GM23248 (cell line): ENCODE measurements around the gene WIPI1. TPM values are rescaled to one million over a fixed set of nuclear protein-coding genes. Genes with fewer than 3 reads are reported as not detected.
A peak's percentile ranks its signal among the peaks of the same experiment; 100 is the strongest.

ENCODE experiments used
- DNase-seq: peaks from one replicate; pipeline ENCODE4 v3.0.0-alpha.2; 2015
- H2AFZ ChIP-seq: fragments of 200-600 bp; sonication (generic); 2 replicates; pipeline ENCODE4 v1.6.1; 2016; ENCODE audit warnings: antibody characterized with exemption
- H3F3A ChIP-seq: fragments of 200-600 bp; sonication (generic); 2 replicates; pipeline ENCODE4 v1.6.1; 2016; ENCODE audit warnings: mild to moderate bottlenecking, antibody characterized with exemption, mixed run types; ENCODE audit not compliant: insufficient read depth
- H3K27ac ChIP-seq: fragments of 200-600 bp; sonication (generic); 2 replicates; pipeline ENCODE4 v1.5.1; 2016; ENCODE audit warnings: mild to moderate bottlenecking
- H3K27me3 ChIP-seq: fragments of 200-600 bp; sonication (generic); replicated peaks from 2 replicates; pipeline ENCODE4 v1.6.1; 2016; ENCODE audit warnings: mild to moderate bottlenecking; ENCODE audit not compliant: insufficient read depth
- H3K36me3 ChIP-seq: fragments of 200-600 bp; sonication (generic); 2 replicates; pipeline ENCODE4 v1.6.1; 2016; ENCODE audit warnings: low read depth, mild to moderate bottlenecking
- H3K4me1 ChIP-seq: fragments of 200-600 bp; sonication (generic); 2 replicates; pipeline ENCODE4 v1.6.1; 2016; ENCODE audit warnings: mild to moderate bottlenecking; ENCODE audit not compliant: insufficient read depth
- H3K4me2 ChIP-seq: fragments of 200-600 bp; sonication (generic); one replicate; pipeline ENCODE4 v1.6.1; 2016; ENCODE audit warnings: mild to moderate bottlenecking; ENCODE audit not compliant: unreplicated experiment
- H3K4me3 ChIP-seq: fragments of 200-600 bp; sonication (generic); 2 replicates; pipeline ENCODE4 v1.5.1; 2016; ENCODE audit warnings: mild to moderate bottlenecking
- H3K79me2 ChIP-seq: fragments of 200-600 bp; sonication (generic); 2 replicates; pipeline ENCODE4 v1.6.1; 2016; ENCODE audit warnings: mild to moderate bottlenecking; ENCODE audit not compliant: insufficient read depth
- H3K9ac ChIP-seq: fragments of 200-600 bp; sonication (generic); 2 replicates; pipeline ENCODE4 v1.6.1; 2016; ENCODE audit warnings: mild to moderate bottlenecking
- H3K9me2 ChIP-seq: fragments of 200-600 bp; sonication (generic); 2 replicates; pipeline ENCODE4 v1.6.1; 2016; ENCODE audit warnings: mixed run types, mild to moderate bottlenecking, moderate library complexity; ENCODE audit not compliant: insufficient read depth
- H3K9me3 ChIP-seq: fragments of 200-600 bp; sonication (generic); one replicate; pipeline ENCODE4 v1.6.1; 2017; ENCODE audit warnings: low read depth
- H4K20me1 ChIP-seq: fragments of 200-600 bp; sonication (generic); 2 replicates; pipeline ENCODE4 v1.6.0; 2016; ENCODE audit not compliant: insufficient read depth
- EZH2 ChIP-seq: fragments of 200-600 bp; sonication (generic); IDR thresholded peaks from 2 replicates; pipeline ENCODE4 v1.6.1; 2018; ENCODE audit warnings: antibody characterized with exemption, mild to moderate bottlenecking; ENCODE audit not compliant: insufficient read depth, poor library complexity, severe bottlenecking
- EZH2phosphoT487 ChIP-seq: fragments of 200-600 bp; sonication (generic); IDR thresholded peaks from 2 replicates; pipeline ENCODE4 v1.6.1; 2018; ENCODE audit warnings: antibody characterized with exemption, moderate library complexity, mild to moderate bottlenecking, low read depth; ENCODE audit not compliant: insufficient read depth
- WGBS, 2 experiments: methylation state at CpG; one replicate each; pipeline ENCODE4 v1.1.6; 2015 to 2017; ENCODE audit warnings: low lambda C conversion rate in 2 of 2, low coverage in 1 of 2; ENCODE audit errors: missing lambda C conversion rate in 2 of 2; 5-methylcytosine and 5-hydroxymethylcytosine counted together
- in situ Hi-C: fragments of 300-500 bp; cut with MboI; formaldehyde crosslinking; loops from 2 replicates; pipeline ENCODE4 v1.15.0; 2020
- polyA plus RNA-seq: library from polyadenylated mRNA; unstranded; fragments of >200 nt; fragmentation: Nextera tagmentation; extraction: Ambion mirVana; gene quantifications from 2 replicates; pipeline ENCODE4 v1.2.1, GENCODE V29; 2016
- total RNA-seq: library from RNA; depleted of rRNA; stranded (reverse); fragments of >200 nt; shearing (Covaris generic); gene quantifications from 2 replicates; pipeline ENCODE4 v1.2.3, GENCODE V29; 2014

Gene WIPI1
- total and polyA plus RNA-seq, 2 experiments from 2014 or later: 82.0 to 99.1 TPM

GRCh38 chr17:68435876-68436842 lies 21.1 kb downstream of the WIPI1 start:
- H3K9ac ChIP-seq: peak overlapping the region; percentile 64
- H3K9me2 ChIP-seq: no peaks in the 10 kb centered on the region
- WGBS, 2 experiments: 38 to 44% methylated on average over 20 of the region's 20 CpGs
- H3K79me2 ChIP-seq: no peaks in the 10 kb centered on the region
- H3K4me2 ChIP-seq: no peak overlapping the region
- H3K36me3 ChIP-seq: peaks cover 41% of the 10 kb centered on the region
- H3K4me1 ChIP-seq: peaks cover 13% of the 10 kb centered on the region
- no peaks in the 10 kb centered on the region for H3K9me3 ChIP-seq
- no peak overlapping the region for H2AFZ ChIP-seq
- H4K20me1 ChIP-seq: no peaks in the 10 kb centered on the region
- in situ Hi-C loops: no loop called here
- H3F3A ChIP-seq: peaks cover 23% of the 10 kb centered on the region; the same call in 1 of the 2 replicates
- H3K4me3 ChIP-seq: no peak overlapping the region
- DNase-seq: peak; percentile 92
- no peaks in the 10 kb centered on the region for H3K27me3 ChIP-seq
- H3K27ac ChIP-seq: peak overlapping the region; percentile 80
- TF ChIP-seq EZH2phosphoT487 (no peak), EZH2 (no peak)

GRCh38 chr17:68435361-68435760 lies 21.9 kb downstream of the WIPI1 start:
- H3K4me1 ChIP-seq: peaks cover 13% of the 10 kb centered on the region
- no peaks in the 10 kb centered on the region for H4K20me1 ChIP-seq
- DNase-seq: no peak
- no peak overlapping the region for H3K4me3 ChIP-seq
- TF ChIP-seq EZH2phosphoT487 (no peak), EZH2 (no peak)
- no peak overlapping the region for H3K4me2 ChIP-seq
- no peak overlapping the region for H2AFZ ChIP-seq
- H3K27me3 ChIP-seq: no peaks in the 10 kb centered on the region
- peaks cover 41% of the 10 kb centered on the region for H3K36me3 ChIP-seq
- H3K27ac ChIP-seq: no peak overlapping the region
- WGBS, 2 experiments: 91 to 92% methylated on average over 6 of the region's 6 CpGs
- H3K9ac ChIP-seq: no peak overlapping the region
- H3K79me2 ChIP-seq: no peaks in the 10 kb centered on the region
- H3F3A ChIP-seq: peaks cover 17% of the 10 kb centered on the region; the same call in 1 of the 2 replicates
- no peaks in the 10 kb centered on the region for H3K9me2 ChIP-seq
- H3K9me3 ChIP-seq: no peaks in the 10 kb centered on the region
- in situ Hi-C loops: no loop called here

- Histone ChIP-seq H3K4me1 (peaks cover 13% of the 10 kb centered on the region), H3K9ac (no peak overlapping the region), H3K4me2 (no peak overlapping the region), H3F3A (peaks cover 8% of the 10 kb centered on the region; the same call in 1 of the 2 replicates), H3K79me2 (no peaks in the 10 kb centered on the region), H3K9me3 (no peaks in the 10 kb centered on the region), H3K27ac (no peak overlapping the region), H3K4me3 (no peak overlapping the region), H4K20me1 (no peaks in the 10 kb centered on the region), H3K27me3 (no peaks in the 10 kb centered on the region), H3K9me2 (no peaks in the 10 kb centered on the region), H2AFZ (no peak overlapping the region), H3K36me3 (peaks cover 45% of the 10 kb centered on the region)
- no peak for DNase-seq
- 80 to 84% methylated on average over 12 of the region's 12 CpGs for WGBS, 2 experiments
- TF ChIP-seq EZH2: no peak
- no peak for TF ChIP-seq EZH2phosphoT487
- in situ Hi-C loops: no loop called here
These were observed 23.3 kb downstream of the WIPI1 start for GRCh38 chr17:68433911-68434508.

DNA sequence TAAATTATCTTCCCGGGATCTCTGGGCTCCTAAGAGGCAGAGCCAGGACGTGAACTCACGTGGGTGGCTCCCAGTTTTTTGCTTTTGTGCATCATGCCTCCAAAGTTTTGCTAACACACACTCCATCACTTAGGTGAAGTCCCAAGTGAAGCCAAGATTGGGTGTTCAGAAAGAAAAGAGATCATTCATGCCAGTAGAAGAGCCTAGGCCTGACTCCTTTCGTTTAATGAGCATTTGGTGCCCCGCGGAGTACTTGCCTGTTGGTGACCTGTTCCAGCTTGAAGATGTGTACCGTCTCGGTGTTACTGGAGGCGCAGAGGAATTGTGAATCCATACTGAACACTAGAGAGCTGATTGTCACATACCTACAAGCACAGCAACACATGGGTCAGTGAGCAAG lies 24.1 kb downstream of the WIPI1 start:
- in situ Hi-C loops: no loop called here
- DNase-seq: no peak

More for the DNA sequence above, 24.1 kb downstream of the WIPI1 start:
- H3F3A ChIP-seq: 0 out of 2 replicates have a peak, but pooled peaks cover 5% of the 10 kb centered on the region
- no peak overlapping the region for H2AFZ ChIP-seq
- H3K79me2 ChIP-seq: no peaks in the 10 kb centered on the region
- H3K9me2 ChIP-seq: no peaks in the 10 kb centered on the region
- TF ChIP-seq EZH2: no peak
- no peak for TF ChIP-seq EZH2phosphoT487
- H3K4me1 ChIP-seq: peaks cover 13% of the 10 kb centered on the region
- WGBS, 2 experiments: 94% methylated on average over 9 of the region's 9 CpGs
- no peaks in the 10 kb centered on the region for H4K20me1 ChIP-seq
- H3K9me3 ChIP-seq: no peaks in the 10 kb centered on the region
- H3K4me2 ChIP-seq: no peak overlapping the region
- peaks cover 53% of the 10 kb centered on the region for H3K36me3 ChIP-seq
- no peaks in the 10 kb centered on the region for H3K27me3 ChIP-seq
- H3K9ac ChIP-seq: no peak overlapping the region
- H3K27ac ChIP-seq: no peak overlapping the region
- H3K4me3 ChIP-seq: no peak overlapping the region
